ENCODE data around the gene AKAP13. TPM values are rescaled to one million over a fixed set of nuclear protein-coding genes. Genes with fewer than 3 reads are reported as not detected.
"Not testable (repeated sequence)": the region's sequence is repeated elsewhere in the genome, so short reads cannot be mapped to it uniquely, and the experiment has no call there.

Gene AKAP13
- total RNA-seq, 4 donors from 2014 or later = 189 to 405 (median 244) TPM

DNA sequence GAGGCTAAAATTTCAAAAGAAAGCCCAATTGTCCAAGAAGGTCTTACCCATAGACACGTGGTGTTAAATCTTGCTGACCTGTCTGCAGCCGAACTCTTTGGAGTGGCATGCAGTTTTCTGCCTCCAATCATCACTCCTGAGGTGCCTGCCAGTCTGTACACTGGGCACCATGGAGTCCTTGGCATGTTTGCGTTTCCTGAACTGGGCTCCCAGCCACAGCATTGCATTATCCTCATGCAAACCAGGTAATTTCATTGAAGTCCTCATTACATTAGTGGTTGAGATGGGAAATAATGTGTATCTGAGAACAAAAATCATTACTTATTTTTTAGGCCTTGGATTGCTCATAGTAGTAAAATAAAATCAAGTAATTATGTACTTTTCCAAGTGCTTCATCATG lies 152.3 kb downstream of the AKAP13 start:
- no peak for DNase-seq
- intact Hi-C loops (cut with DNase I) = no loop called here
- TF ChIP-seq POLR2A (IDR thresholded peaks at IDR 0.05) = no peak
- TF ChIP-seq, protein P1, sequence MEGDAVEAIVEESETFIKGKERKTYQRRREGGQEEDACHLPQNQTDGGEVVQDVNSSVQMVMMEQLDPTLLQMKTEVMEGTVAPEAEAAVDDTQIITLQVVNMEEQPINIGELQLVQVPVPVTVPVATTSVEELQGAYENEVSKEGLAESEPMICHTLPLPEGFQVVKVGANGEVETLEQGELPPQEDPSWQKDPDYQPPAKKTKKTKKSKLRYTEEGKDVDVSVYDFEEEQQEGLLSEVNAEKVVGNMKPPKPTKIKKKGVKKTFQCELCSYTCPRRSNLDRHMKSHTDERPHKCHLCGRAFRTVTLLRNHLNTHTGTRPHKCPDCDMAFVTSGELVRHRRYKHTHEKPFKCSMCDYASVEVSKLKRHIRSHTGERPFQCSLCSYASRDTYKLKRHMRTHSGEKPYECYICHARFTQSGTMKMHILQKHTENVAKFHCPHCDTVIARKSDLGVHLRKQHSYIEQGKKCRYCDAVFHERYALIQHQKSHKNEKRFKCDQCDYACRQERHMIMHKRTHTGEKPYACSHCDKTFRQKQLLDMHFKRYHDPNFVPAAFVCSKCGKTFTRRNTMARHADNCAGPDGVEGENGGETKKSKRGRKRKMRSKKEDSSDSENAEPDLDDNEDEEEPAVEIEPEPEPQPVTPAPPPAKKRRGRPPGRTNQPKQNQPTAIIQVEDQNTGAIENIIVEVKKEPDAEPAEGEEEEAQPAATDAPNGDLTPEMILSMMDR (IDR thresholded peaks at IDR 0.05) = no peak
- Histone ChIP-seq H3K36me3 (no peaks in the 10 kb centered on the region), H3K4me1 (peaks cover 43 to 44% of the 10 kb centered on the region in 2 donors), H3K27me3 (no peaks in the 10 kb centered on the region), H3K4me3 (replicated peaks in 1 of 3) (no peak overlapping the region), H3K27ac (peak overlapping the region in 2 of 3 donors; percentile 13 to 19), H3K9me3 (no peaks in the 10 kb centered on the region)
- WGBS, 2 donors = 67 to 91% methylated on average over 3 of the region's 3 CpGs

DNA sequence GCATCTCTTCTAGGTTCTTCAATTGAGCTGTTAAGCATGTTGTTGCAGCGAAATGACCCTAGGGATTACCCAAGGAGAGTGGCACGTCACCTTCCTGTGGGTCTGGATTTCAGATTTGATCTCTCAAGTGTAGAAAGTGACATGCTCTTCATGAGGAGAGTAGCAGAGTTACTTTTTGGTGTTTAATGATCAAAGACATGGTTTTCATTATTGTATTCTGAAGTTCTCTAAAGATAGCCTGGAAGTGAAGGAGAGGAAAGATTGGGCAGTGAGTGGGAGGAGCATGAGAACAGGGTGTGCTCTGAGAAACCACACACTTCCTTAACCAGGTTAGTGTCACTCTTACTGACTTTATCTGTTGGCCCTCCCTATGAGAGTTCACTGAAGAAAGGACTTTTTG lies 153.6 kb downstream of the AKAP13 start:
- intact Hi-C loops (cut with DNase I) = no loop called here
- H3K36me3 ChIP-seq = no peaks in the 10 kb centered on the region
- TF ChIP-seq POLR2A (IDR thresholded peaks at IDR 0.05) = no peak
- TF ChIP-seq, protein P1 (IDR thresholded peaks at IDR 0.05) = no peak
- DNase-seq = no peak
- no peaks in the 10 kb centered on the region for H3K9me3 ChIP-seq
- 88 to 94% methylated on average over 2 of the region's 2 CpGs for WGBS, 2 donors
- peak overlapping the region in 2 of 3 donors; percentile 3 to 21 for H3K27ac ChIP-seq
- peaks cover 31 to 32% of the 10 kb centered on the region in 2 donors for H3K4me1 ChIP-seq
- H3K4me3 ChIP-seq (replicated peaks in 1 of 3) = no peak overlapping the region
- no peaks in the 10 kb centered on the region for H3K27me3 ChIP-seq

DNA sequence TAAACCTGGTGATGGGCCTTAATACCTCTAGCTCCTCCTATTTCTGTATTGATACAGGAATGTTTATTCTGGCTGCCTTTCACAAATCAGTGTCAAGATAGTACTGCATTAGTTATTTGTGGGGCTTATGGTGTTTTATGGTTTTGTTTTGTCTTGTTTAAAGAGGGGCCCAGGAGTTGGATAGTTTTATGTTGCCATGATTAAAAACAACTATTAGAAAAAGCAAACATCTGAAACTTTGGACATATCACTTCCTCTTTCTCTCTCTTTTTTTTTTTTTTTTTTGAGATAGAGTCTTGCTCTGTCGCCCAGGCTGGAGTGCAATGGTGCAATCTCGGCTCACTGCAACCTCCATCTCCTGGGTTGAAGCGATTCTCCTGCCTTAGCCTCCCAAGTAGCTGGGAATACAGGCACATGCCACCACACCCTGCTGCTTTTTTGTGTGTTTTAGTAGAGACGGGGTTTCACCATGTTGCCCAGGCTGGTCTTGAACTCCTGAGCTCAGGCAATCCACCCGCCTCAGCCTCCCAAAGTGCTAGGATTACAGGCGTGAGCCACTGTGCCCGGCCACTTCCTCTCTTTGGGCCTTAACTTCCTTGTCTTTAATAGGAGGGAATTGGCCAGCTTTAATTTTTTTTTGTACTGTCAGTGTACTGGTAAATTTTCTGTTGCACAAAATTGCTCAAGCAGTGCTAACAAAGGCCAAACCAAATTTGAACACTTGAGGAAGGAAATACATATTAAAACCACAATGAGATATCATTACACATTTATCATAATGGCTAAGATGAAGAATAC lies 155.3 kb downstream of the AKAP13 start:
- H3K9me3 ChIP-seq; H3K27ac ChIP-seq; H3K36me3 ChIP-seq; H3K27me3 ChIP-seq; intact Hi-C loops (cut with DNase I); DNase-seq; H3K4me3 ChIP-seq (replicated peaks in 1 of 3): not testable (repeated sequence)
- 90 to 95% methylated on average over 7 of the region's 7 CpGs for WGBS, 2 donors
- peaks cover 42 to 44% of the 10 kb centered on the region in 2 donors for H3K4me1 ChIP-seq

DNA sequence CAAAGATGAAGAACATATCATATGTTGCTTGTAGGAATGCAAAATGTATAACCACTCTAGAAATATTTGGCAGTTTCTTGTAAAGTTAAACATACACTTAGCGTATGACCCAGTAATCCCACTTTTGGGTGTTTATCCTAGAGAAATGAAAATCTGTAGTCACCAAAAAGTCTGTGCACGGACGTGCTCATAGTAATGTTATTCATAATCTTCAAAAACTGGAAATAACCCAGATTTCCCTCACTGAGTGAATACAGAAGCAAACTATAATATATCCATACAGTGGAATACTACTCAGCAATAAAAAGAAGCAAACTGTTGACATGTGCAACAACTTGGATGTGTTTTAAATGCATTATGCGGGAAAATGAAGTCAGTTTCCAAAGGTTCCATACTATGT lies 155.9 kb downstream of the AKAP13 start:
- intact Hi-C loops (cut with DNase I) = no loop called here
- peaks cover 43 to 48% of the 10 kb centered on the region in 2 donors for H3K4me1 ChIP-seq

DNA sequence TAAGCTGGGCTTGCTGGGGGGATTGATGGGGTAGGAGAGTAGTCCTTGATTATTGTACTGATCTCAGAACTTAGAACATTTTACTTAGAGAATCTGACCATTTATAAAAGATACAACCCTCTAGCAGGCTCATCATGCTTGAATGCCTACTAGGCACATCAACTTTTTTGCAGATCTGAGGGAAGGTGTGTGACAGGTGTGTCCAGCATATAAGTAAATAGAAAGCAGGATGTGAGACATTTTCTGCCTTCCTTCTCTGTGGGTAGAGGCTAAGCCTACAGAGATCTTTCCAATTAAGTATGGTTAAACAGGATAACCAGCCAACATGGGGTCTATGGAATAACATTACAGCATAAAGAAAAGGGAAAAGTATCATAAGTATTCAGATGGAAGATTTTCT lies 159.1 kb downstream of the AKAP13 start:
- no peak for DNase-seq
- peaks cover 56 to 62% of the 10 kb centered on the region in 2 donors for H3K4me1 ChIP-seq

More for the DNA sequence above, 155.9 kb downstream of the AKAP13 start:
- no peak for DNase-seq
- Histone ChIP-seq H3K36me3 (no peaks in the 10 kb centered on the region), H3K27ac (no peak overlapping the region), H3K27me3 (no peaks in the 10 kb centered on the region), H3K9me3 (no peaks in the 10 kb centered on the region), H3K4me3 (replicated peaks in 1 of 3) (no peak overlapping the region)
- 70% methylated on average over 4 of the region's 4 CpGs for WGBS, 2 donors
- no peak for TF ChIP-seq POLR2A (IDR thresholded peaks at IDR 0.05)
- TF ChIP-seq, protein P1 (IDR thresholded peaks at IDR 0.05) = no peak

More for the DNA sequence above, 159.1 kb downstream of the AKAP13 start:
- TF ChIP-seq, protein P1 (IDR thresholded peaks at IDR 0.05) = no peak
- TF ChIP-seq POLR2A (IDR thresholded peaks at IDR 0.05) = no peak
- Histone ChIP-seq H3K27ac (peak overlapping the region in 2 of 3 donors; percentile 7 to 45), H3K9me3 (no peaks in the 10 kb centered on the region), H3K36me3 (no peaks in the 10 kb centered on the region), H3K27me3 (no peaks in the 10 kb centered on the region), H3K4me3 (replicated peaks in 1 of 3) (no peak overlapping the region)
- intact Hi-C loops (cut with DNase I) = no loop called here
